ENCODE measurements around the gene SEPSECS.
A peak's percentile ranks its signal among the peaks of the same experiment; 100 is the strongest.

The SEPSECS gene

DNA sequence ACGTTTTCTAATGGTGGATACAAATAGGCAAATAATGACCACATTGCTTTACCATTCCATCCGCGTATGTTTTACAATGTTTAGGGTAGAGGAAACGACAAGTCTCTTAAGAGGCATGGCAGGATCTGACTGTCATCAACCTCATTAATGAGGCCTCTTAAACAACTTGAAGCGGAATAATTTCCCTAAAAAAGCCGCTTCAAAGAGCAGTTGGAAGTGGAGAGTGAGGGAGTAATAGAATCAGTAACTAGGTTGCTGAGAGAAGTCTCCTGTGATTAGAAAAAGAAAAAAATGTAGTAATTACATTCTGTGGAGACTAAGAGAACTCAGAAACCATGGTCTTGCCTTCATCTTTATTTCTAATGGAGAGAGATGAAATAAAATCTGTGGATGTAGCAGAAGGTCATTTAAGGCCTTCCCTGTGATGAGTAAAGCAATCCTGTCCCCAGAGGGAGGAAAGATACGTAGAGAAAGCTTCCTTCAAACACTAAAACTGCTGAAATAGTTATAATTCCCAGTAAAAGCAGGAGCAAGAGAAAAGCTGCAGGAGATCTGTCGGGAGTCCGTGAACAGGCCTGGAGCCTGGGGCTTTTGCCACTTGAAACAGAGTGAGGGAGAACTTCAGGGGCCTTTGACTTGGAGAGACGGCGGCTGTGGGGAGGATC, 11.1 kb upstream of the SEPSECS start:
- in situ Hi-C loops (cut with MboI; ENCODE audit: low sequenced_read_pairs): no loop called here
- Histone ChIP-seq H3K4me3 (no peak overlapping the region), H3K27me3 (ENCODE audit: low read depth) (no peaks in the 10 kb centered on the region)

DNA sequence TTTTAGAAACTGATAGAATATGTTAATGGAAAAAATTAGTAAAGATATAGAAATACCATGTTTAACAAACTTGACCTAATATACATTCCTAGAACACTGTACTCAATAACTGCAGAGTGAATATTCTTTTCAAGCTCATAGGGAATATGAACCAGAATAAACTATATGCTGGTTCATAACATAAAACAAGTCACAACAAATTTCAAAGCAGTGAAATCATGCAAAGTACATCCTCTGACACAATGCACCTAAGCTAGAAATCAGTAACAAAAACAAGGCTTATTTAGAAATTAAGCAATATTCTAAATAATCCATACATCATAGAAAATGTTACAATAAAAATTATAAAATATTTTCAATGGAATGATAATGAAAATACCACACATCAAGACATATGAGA, 9.2 kb upstream of the SEPSECS start:
- Histone ChIP-seq H3K4me1 (no peaks in the 10 kb centered on the region), H3K4me3 (no peak overlapping the region), H3K36me3 (replicated peaks) (no peaks in the 10 kb centered on the region; the same call in 1 of the 2 replicates), H3K27me3 (ENCODE audit: low read depth) (no peaks in the 10 kb centered on the region), H3K9me3 (no peaks in the 10 kb centered on the region)
- DNase-seq (ENCODE audit: low spot score in 2 of 2): no peak
- in situ Hi-C loops (cut with MboI; ENCODE audit: low sequenced_read_pairs): no loop called here

More for the DNA sequence above, 11.1 kb upstream of the SEPSECS start:
- Histone ChIP-seq H3K36me3 (replicated peaks) (no peaks in the 10 kb centered on the region; the same call in 1 of the 2 replicates), H3K9me3 (no peaks in the 10 kb centered on the region), H3K4me1 (no peaks in the 10 kb centered on the region)
- DNase-seq (ENCODE audit: low spot score in 2 of 2): no peak

DNA sequence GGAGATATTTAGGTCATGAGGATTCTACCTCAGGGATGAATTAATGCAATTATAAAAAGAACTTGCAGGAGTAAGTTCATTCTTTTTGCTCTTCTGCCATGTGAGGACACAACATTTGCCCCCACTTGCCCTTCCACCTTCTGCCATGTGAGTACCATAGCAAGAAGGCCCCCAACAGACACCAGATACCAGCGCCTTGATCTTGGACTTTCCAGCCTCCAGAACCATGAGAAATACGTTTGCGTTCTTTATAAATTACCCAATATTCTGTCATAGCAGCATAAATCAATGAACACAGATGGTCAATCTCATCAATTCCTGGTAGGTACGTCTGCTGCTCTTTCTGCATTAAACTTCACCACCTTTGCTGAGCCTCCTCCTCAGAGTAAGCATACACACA, 5.7 kb upstream of the SEPSECS start:
- Histone ChIP-seq H3K36me3 (replicated peaks) (no peaks in the 10 kb centered on the region; the same call in 1 of the 2 replicates), H3K4me3 (no peak overlapping the region), H3K27me3 (ENCODE audit: low read depth) (no peaks in the 10 kb centered on the region), H3K9me3 (no peaks in the 10 kb centered on the region), H3K4me1 (no peaks in the 10 kb centered on the region)
- no peak for DNase-seq (ENCODE audit: low spot score in 2 of 2)
- in situ Hi-C loops (cut with MboI; ENCODE audit: low sequenced_read_pairs): no loop called here

DNA sequence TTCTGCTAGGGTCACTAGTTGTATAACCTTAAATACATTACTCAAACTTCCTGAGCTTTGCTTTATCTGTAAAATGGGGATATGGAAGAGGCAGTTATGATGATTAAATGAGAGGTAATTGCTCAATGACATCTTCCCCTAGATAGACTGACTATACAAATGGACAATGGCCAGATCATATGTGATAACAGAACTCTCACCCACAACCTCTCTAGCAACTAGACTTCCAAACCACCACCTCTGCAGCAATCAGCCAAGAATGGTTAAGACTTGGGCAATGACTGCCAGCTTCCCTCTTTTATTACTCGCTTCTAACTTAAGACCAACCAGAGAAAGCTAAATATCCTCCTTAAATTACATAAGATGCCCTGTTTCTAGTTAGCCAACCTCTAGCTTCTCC, 2.9 kb upstream of the SEPSECS start:
- Histone ChIP-seq H3K27me3 (ENCODE audit: low read depth) (no peaks in the 10 kb centered on the region), H3K4me1 (peaks cover 5% of the 10 kb centered on the region), H3K4me3 (no peak overlapping the region), H3K9me3 (no peaks in the 10 kb centered on the region), H3K36me3 (replicated peaks) (no peaks in the 10 kb centered on the region)
- in situ Hi-C loops (cut with MboI; ENCODE audit: low sequenced_read_pairs): no loop called here
- no peak for DNase-seq (ENCODE audit: low spot score in 2 of 2)

DNA sequence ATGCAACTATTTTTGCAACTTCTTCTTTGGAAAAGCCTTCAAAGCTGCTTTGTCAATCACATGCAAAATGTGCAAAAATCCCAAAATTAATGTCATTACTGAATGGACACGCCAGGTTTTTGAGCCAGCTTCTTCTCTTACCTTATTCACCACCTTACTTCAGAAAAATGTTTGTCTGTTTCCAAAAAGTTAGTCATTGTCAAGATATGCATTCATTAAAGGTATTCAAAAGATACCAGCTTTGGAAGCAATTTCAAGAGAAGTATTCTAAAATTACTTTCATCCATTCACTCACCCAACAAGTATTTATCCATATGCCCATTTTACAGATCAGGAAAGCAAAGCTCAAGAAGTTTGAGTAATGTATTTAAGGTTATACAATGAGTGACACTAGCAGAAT, 2.3 kb upstream of the SEPSECS start:
- Histone ChIP-seq H3K27me3 (ENCODE audit: low read depth) (no peaks in the 10 kb centered on the region), H3K9me3 (no peaks in the 10 kb centered on the region), H3K4me3 (no peak overlapping the region), H3K4me1 (peaks cover 5% of the 10 kb centered on the region), H3K36me3 (replicated peaks) (no peaks in the 10 kb centered on the region)
- in situ Hi-C loops (cut with MboI; ENCODE audit: low sequenced_read_pairs): no loop called here
- no peak for DNase-seq (ENCODE audit: low spot score in 2 of 2)

DNA sequence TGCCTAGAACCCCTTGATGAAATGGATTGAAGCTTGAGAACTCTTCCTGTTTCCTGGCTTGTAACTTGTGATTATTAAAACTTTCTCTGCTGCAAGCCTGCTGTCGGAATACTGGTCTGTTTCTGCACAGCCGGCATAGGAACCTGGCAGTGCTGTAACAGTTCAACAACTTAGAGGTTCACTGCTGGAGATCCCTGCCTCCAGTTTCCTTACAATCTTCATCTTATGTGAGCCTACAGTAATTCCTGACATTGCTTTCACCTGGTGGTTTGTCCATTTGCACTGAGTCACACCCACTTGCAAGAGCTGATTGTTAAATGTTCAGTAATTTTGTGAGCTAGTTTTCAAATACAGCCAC, 1.3 kb upstream of the SEPSECS start:
- H3K36me3 ChIP-seq (replicated peaks): no peaks in the 10 kb centered on the region
- H3K9me3 ChIP-seq: no peaks in the 10 kb centered on the region
- DNase-seq (ENCODE audit: low spot score in 2 of 2): peak in 1 of 2 experiments; percentile 22
- no peaks in the 10 kb centered on the region for H3K27me3 ChIP-seq (ENCODE audit: low read depth)
- peaks cover 5% of the 10 kb centered on the region for H3K4me1 ChIP-seq
- peak overlapping the region; percentile 72 for H3K4me3 ChIP-seq
- in situ Hi-C loops (cut with MboI; ENCODE audit: low sequenced_read_pairs): no loop called here

DNA sequence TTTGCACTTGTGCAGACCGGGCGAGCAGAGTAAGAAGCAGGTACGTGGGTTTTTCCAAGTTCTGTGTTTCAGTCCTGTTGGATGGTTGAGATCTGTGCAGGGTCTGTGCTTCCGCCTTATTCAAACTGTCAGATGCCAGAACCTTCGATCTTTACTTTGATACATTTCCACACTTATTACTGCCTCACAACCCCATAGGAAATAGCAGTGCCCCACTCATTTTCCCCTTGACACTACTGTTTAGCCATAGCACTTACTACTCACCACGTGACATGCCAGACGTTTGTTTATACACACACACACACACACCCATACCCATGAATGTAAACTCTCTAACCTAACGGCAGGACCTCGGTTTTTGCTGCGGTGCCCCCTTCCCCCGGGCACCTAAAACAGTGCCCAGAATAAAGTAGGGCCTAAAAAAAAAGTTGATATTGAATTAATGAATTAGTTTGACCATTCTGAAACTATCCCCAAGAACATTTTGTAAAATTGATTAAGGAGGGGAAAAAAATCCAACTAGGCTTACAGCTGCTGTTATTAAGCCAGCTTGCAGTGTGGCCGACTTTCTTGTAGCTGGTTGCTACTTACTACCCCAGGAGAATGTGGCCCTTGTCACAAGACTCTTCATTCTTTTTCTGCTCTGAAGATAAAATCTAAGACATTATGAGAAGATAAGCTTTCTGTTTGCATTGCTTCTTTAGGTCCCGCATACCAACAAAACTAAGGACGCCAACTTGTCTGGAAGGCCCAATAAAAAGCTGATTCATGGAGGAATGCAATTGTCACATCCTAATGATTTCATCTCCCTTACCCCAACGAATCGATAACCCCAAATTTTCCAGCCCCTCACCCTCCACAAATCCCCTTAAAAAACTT, 704 bp upstream of the SEPSECS start:
- H3K27me3 ChIP-seq (ENCODE audit: low read depth): no peaks in the 10 kb centered on the region
- H3K36me3 ChIP-seq (replicated peaks): no peaks in the 10 kb centered on the region; the same call in 1 of the 2 replicates
- H3K4me3 ChIP-seq: peak overlapping the region; percentile 72
- in situ Hi-C loops (cut with MboI; ENCODE audit: low sequenced_read_pairs): no loop called here
- DNase-seq (ENCODE audit: low spot score in 2 of 2): peak; percentile 22 to 82
- H3K4me1 ChIP-seq: peaks cover 5% of the 10 kb centered on the region
- H3K9me3 ChIP-seq: no peaks in the 10 kb centered on the region

DNA sequence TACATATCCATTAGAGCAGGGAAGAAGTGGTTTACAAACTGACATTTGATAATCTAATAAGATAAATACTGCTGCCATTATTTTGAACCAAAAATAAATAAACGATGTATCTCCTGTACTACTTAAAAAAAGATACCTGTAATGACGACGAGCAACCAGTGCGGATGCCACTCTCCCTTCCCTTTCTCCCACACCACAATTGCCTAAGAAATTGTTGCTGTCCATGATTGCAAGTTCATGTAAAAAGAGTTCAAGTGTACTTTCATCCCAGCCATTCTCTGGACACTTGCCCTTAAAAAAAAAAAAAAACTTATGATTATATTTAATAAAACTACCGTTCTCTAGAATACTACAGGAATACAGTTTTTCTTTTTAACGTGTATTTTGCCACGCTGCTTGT, 1.4 kb downstream of the SEPSECS start:
- no peaks in the 10 kb centered on the region for H3K27me3 ChIP-seq (ENCODE audit: low read depth)
- H3K36me3 ChIP-seq (replicated peaks): no peaks in the 10 kb centered on the region; the same call in 1 of the 2 replicates
- no peaks in the 10 kb centered on the region for H3K9me3 ChIP-seq
- peaks cover 5% of the 10 kb centered on the region for H3K4me1 ChIP-seq
- in situ Hi-C loops (cut with MboI; ENCODE audit: low sequenced_read_pairs): no loop called here
- no peak overlapping the region for H3K4me3 ChIP-seq
- no peak for DNase-seq (ENCODE audit: low spot score in 2 of 2)

DNA sequence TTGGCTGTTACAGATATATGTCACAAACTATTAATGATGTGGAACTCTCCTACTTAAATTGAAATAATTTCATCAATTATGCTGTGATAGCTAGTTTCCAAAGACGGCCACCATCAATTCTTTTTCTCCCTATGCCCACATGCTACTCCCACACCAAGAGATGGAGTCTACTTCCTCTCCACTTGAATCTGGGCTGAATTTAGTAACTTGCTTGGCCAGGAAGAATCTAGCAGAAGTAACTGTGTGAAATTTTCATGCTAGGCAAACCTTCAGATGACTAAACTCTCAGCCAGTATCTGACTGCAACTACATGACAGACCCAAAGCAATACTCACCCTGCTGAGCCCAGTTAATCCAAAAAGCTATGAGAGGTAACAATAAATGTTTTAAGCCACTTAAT, 3.2 kb downstream of the SEPSECS start:
- no peaks in the 10 kb centered on the region for H3K9me3 ChIP-seq
- in situ Hi-C loops (cut with MboI; ENCODE audit: low sequenced_read_pairs): no loop called here
- no peaks in the 10 kb centered on the region for H3K27me3 ChIP-seq (ENCODE audit: low read depth)
- no peak overlapping the region for H3K4me3 ChIP-seq
- no peak for DNase-seq (ENCODE audit: low spot score in 2 of 2)
- no peaks in the 10 kb centered on the region; the same call in 1 of the 2 replicates for H3K36me3 ChIP-seq (replicated peaks)
- H3K4me1 ChIP-seq: peaks cover 5% of the 10 kb centered on the region

DNA sequence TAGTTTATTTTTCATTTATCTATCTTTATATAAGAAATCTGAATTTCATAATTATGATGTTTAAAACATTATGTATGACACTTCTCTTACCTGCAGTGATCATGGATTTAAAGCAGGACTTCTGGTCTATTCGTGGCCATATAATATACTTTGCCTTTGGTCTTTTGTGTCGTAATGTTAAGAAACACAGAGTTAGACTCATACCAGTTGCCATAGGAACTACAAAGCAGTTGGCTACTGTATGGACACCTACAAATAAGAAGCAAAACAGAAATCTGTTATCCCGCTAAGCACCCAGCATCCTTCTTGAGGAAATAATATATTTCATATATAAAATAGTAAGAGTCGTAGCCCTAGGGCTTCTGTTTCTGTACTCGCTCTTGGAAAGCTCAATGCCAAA, 4.3 kb downstream of the SEPSECS start:
- peaks cover 5% of the 10 kb centered on the region for H3K4me1 ChIP-seq
- H3K4me3 ChIP-seq: no peak overlapping the region
- in situ Hi-C loops (cut with MboI; ENCODE audit: low sequenced_read_pairs): no loop called here
- H3K9me3 ChIP-seq: no peaks in the 10 kb centered on the region
- DNase-seq (ENCODE audit: low spot score in 2 of 2): no peak
- no peaks in the 10 kb centered on the region for H3K27me3 ChIP-seq (ENCODE audit: low read depth)
- no peaks in the 10 kb centered on the region; the same call in 1 of the 2 replicates for H3K36me3 ChIP-seq (replicated peaks)

DNA sequence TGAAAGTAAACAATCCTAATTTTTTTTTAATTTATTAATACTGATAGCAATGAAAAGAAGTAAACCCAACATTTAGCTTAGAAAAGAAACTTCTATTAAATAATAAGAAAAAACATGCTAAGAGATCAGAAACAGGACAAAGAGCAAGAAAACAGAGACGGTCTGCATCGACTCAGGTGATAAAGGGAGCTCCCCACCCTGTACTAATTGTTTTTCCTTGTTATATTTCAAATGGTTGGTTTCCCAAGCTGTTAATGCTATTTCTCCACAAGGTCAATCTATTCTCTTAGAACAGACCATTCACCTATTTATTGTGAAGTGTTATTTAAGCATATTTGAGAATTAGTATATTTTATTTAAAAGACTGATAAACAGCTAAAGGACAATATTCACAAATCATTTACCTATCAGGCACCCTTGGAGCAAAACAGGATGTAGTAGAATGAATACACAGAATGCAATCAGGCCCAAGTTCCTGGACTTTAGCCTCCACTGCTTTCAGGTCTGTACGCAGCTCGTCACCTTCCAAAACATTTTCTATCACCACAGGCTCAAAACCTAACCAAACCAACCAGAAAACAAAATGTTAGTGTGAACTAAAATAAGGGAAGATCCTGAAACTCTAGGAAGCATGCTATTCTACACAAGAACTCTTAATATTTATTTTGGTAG, 5.5 kb downstream of the SEPSECS start:
- no peaks in the 10 kb centered on the region for H3K27me3 ChIP-seq (ENCODE audit: low read depth)
- no peaks in the 10 kb centered on the region; the same call in 1 of the 2 replicates for H3K36me3 ChIP-seq (replicated peaks)
- no peaks in the 10 kb centered on the region for H3K9me3 ChIP-seq
- no peak overlapping the region for H3K4me3 ChIP-seq
- DNase-seq (ENCODE audit: low spot score in 2 of 2): no peak
- in situ Hi-C loops (cut with MboI; ENCODE audit: low sequenced_read_pairs): no loop called here
- H3K4me1 ChIP-seq: peaks cover 5% of the 10 kb centered on the region

DNA sequence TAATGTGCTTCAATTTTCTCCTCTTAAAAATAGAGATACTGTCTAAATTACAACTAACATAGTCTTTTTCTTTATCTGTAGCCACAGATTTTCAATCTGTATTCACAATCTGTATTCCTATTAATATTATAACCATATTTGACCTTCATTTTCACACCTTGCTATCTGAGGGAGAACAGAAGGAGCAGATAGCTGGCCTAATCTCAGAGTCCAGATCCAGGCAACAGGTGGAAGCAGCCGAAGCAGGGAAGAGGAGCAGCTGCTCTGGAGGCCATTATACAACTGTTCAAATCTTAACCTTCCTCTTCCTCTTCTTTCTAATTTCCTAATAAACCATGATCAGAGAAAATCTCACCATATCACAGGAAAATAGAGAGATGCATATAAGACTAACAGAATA, 14.2 kb downstream of the SEPSECS start:
- in situ Hi-C loops (cut with MboI; ENCODE audit: low sequenced_read_pairs): loop anchor here (25.0 kb wide), 1 partner anchor 659 kb away; no protein-coding TSS in a partner anchor
- H3K27me3 ChIP-seq (ENCODE audit: low read depth): no peaks in the 10 kb centered on the region
- no peak for DNase-seq (ENCODE audit: low spot score in 2 of 2)

DNA sequence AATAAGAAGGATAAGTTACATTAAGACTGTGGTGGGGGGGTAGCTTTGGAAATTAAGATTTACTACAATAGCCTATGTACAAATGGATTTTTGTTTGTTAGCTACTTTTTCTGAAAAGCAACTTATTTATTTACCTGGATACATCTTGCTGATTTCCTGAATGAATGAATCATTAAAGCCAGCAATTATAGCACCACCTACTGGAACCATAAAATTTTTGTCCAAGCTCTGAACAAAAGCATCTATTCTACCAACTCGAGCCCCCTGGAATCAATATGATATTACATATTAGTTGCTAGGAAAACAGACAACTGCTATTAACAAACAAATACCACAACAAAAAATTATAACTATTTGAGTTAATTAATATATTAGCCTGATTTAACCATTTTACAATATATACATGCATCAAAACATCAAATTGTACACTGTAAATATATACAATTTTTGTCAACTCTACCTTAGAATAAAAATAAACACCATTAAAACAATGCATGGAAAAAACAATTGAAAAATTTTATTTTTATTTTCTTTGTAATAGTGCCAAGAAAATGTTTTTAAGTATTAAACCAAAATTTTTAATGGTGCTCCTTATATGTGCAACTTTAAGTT, 15.3 kb downstream of the SEPSECS start:
- DNase-seq (ENCODE audit: low spot score in 2 of 2): peak in 1 of 2 experiments; percentile 20
- Histone ChIP-seq H3K9me3 (no peaks in the 10 kb centered on the region), H3K4me1 (no peaks in the 10 kb centered on the region), H3K27me3 (ENCODE audit: low read depth) (no peaks in the 10 kb centered on the region), H3K4me3 (no peak overlapping the region), H3K36me3 (replicated peaks) (0 out of 2 replicates have a peak, but pooled peaks cover 5% of the 10 kb centered on the region)
- in situ Hi-C loops (cut with MboI; ENCODE audit: low sequenced_read_pairs): loop anchor here (25.0 kb wide), 1 partner anchor 658 kb away; no protein-coding TSS in a partner anchor

More for the DNA sequence above, 14.2 kb downstream of the SEPSECS start:
- H3K36me3 ChIP-seq (replicated peaks): peaks cover 5% of the 10 kb centered on the region; the same call in 1 of the 2 replicates
- no peaks in the 10 kb centered on the region for H3K4me1 ChIP-seq
- H3K4me3 ChIP-seq: no peak overlapping the region
- no peaks in the 10 kb centered on the region for H3K9me3 ChIP-seq
